Prostate gland (tissue), 2 donors: ENCODE data around the gene KCND1. TPM values are rescaled to one million over a fixed set of nuclear protein-coding genes. Genes with fewer than 3 reads are reported as not detected.
"Not testable (repeated sequence)": the region's sequence is repeated elsewhere in the genome, so short reads cannot be mapped to it uniquely, and the experiment has no call there.

Source experiments
- DNase-seq: peaks from one replicate; pipeline ENCODE4 v3.0.0-alpha.2; 2019; ENCODE audit warnings: low spot score
- H3K27ac ChIP-seq, 2 donors: fragments of 200-600 bp; sonication (generic); 2 replicates each; pipeline ENCODE4 v1.5.1; 2017 to 2019
- H3K27me3 ChIP-seq: fragments of 200-600 bp; sonication (generic); replicated peaks from 2 replicates; pipeline ENCODE4 v1.5.1; 2019; ENCODE audit not compliant: insufficient read depth
- H3K36me3 ChIP-seq, 2 donors: fragments of 200-600 bp; sonication (generic); 1 replicate in 1 of 2; 2 replicates in 1 of 2; pipeline versions ENCODE4 v1.5.1 to v1.8.1; 2017 to 2019
- H3K4me1 ChIP-seq: fragments of 200-600 bp; sonication (generic); replicated peaks from 2 replicates; pipeline ENCODE4 v1.5.1; 2019
- H3K4me3 ChIP-seq, 2 donors: fragments of 200-600 bp; sonication (generic); 2 replicates each; pipeline ENCODE4 v1.5.1; 2017 to 2019
- H3K9me3 ChIP-seq: fragments of 200-600 bp; sonication (generic); 2 replicates; pipeline ENCODE4 v1.5.1; 2017
- CTCF ChIP-seq, 4 experiments: fragments of 200-600 bp in 2 of 4; fragments of 450-650 bp in 2 of 4; sonication (generic) in 2 of 4; IDR thresholded peaks; 1 replicate in 3 of 4; 2 replicates in 1 of 4; pipeline ENCODE4 v1.5.1; 2016 to 2019; ENCODE audit warnings: antibody characterized with exemption in 4 of 4, mild to moderate bottlenecking in 2 of 4, moderate library complexity in 2 of 4
- POLR2A ChIP-seq: fragments of 450-650 bp; IDR thresholded peaks from one replicate; pipeline ENCODE4 v1.6.1; 2016; ENCODE audit warnings: antibody characterized with exemption, mild to moderate bottlenecking
- POLR2AphosphoS5 ChIP-seq: sonication (generic); formaldehyde crosslinking; IDR thresholded peaks from one replicate; pipeline ENCODE4 v1.6.1; 2017; ENCODE audit warnings: antibody characterized with exemption
- WGBS: methylation state at CpG from one replicate; pipeline ENCODE4 v1.1.5; 2018; 5-methylcytosine and 5-hydroxymethylcytosine counted together
- intact Hi-C: fragments of 100-400 bp; cut with DNase I; formaldehyde crosslinking; loops from one replicate; pipeline ENCODE4 v1.14.2; 2022
- total RNA-seq, 2 donors: library from RNA; depleted of rRNA; stranded (reverse); fragments of >200 nt; gene quantifications; one replicate each; pipeline ENCODE4 v1.1.0, GENCODE V29; 2016

KCND1 gene
- total RNA-seq, 2 donors from 2014 or later, result 0.23 to 1.9 TPM

DNA sequence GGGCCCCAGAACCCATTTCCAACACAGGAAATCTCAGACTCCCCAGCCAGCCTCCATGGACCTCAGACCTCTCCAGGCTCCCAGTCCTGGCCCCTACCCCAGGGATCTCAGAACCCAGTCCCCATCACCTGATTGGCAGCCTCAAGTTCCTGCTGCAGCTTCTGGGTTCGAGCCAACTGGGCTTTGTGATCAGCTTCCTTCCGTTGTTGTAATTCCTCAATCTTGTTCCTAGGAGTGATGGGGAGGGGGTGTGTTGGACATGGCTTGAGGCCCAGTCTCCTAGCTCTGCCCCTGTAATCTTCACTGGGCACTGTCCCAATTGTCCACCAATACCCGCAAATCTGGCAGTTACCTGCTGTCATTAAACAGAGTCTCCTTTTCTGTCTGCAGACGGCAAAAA, 17.8 kb upstream of the KCND1 start:
- WGBS, result 72% methylated on average over 4 of the region's 4 CpGs
- Histone ChIP-seq H3K4me3 (no peak overlapping the region), H3K36me3 (no peaks in the 10 kb centered on the region), H3K27ac (no peak overlapping the region), H3K9me3 (no peaks in the 10 kb centered on the region), H3K27me3 (no peaks in the 10 kb centered on the region), H3K4me1 (no peaks in the 10 kb centered on the region)
- TF ChIP-seq POLR2AphosphoS5, result no peak
- no peak for TF ChIP-seq POLR2A
- TF ChIP-seq CTCF (IDR thresholded peaks at IDR 0.05), result no peak
- no peak for DNase-seq
- intact Hi-C loops, result no loop called here

GRCh38 chrX:48983896-48984295, 12.3 kb upstream of the KCND1 start:
- DNase-seq, result no peak
- intact Hi-C loops, result no loop called here
- Histone ChIP-seq H3K4me1 (no peaks in the 10 kb centered on the region), H3K27me3 (no peaks in the 10 kb centered on the region), H3K27ac (no peak overlapping the region), H3K9me3 (no peaks in the 10 kb centered on the region), H3K4me3 (no peak overlapping the region), H3K36me3 (no peaks in the 10 kb centered on the region)
- TF ChIP-seq CTCF (IDR thresholded peaks at IDR 0.05) (no peak), POLR2A (no peak), POLR2AphosphoS5 (no peak)
- 64% methylated on average over 3 of the region's 3 CpGs for WGBS

GRCh38 chrX:48983081-48983480, 11.4 kb upstream of the KCND1 start:
- no peak for TF ChIP-seq POLR2A
- TF ChIP-seq CTCF (IDR thresholded peaks at IDR 0.05), result no peak
- no peak for TF ChIP-seq POLR2AphosphoS5
- H3K27ac ChIP-seq, result no peak overlapping the region
- H3K4me3 ChIP-seq, result no peak overlapping the region
- H3K9me3 ChIP-seq, result no peaks in the 10 kb centered on the region
- no peaks in the 10 kb centered on the region for H3K27me3 ChIP-seq
- intact Hi-C loops, result no loop called here
- no peaks in the 10 kb centered on the region for H3K4me1 ChIP-seq
- no peaks in the 10 kb centered on the region for H3K36me3 ChIP-seq
- no peak for DNase-seq
- 92% methylated on average over 9 of the region's 17 CpGs for WGBS

GRCh38 chrX:48981178-48981577, 9.5 kb upstream of the KCND1 start:
- TF ChIP-seq POLR2A (no peak), POLR2AphosphoS5 (no peak), CTCF (IDR thresholded peaks at IDR 0.05) (no peak)
- H3K4me3 ChIP-seq, result no peak overlapping the region
- WGBS, result 98% methylated on average over 5 of the region's 10 CpGs
- no peaks in the 10 kb centered on the region for H3K9me3 ChIP-seq
- intact Hi-C loops, result no loop called here
- no peak overlapping the region for H3K27ac ChIP-seq
- DNase-seq, result no peak
- no peaks in the 10 kb centered on the region for H3K36me3 ChIP-seq
- H3K27me3 ChIP-seq, result no peaks in the 10 kb centered on the region
- H3K4me1 ChIP-seq, result no peaks in the 10 kb centered on the region

- intact Hi-C loops, H3K36me3 ChIP-seq, DNase-seq, H3K4me3 ChIP-seq, H3K9me3 ChIP-seq, H3K27me3 ChIP-seq, H3K4me1 ChIP-seq, H3K27ac ChIP-seq: not testable (repeated sequence)
- 88% methylated on average over 9 of the region's 10 CpGs for WGBS
Observed at GRCh38 chrX:48980341-48980740, 8.7 kb upstream of the KCND1 start.
